C4-2B (cell line): ENCODE results near the gene IGFN1.

ENCODE experiments used
- ZFX ChIP-seq: fragments of 450-650 bp; IDR thresholded peaks from 2 replicates; pipeline ENCODE4 v1.6.1; 2017
- TF ChIP-seq, protein P1 (sequence below): fragments of 450-650 bp; conservative IDR thresholded peaks from 2 replicates; pipeline ENCODE4 v1.5.1; 2017; ENCODE audit warnings: mild to moderate bottlenecking

DNA sequence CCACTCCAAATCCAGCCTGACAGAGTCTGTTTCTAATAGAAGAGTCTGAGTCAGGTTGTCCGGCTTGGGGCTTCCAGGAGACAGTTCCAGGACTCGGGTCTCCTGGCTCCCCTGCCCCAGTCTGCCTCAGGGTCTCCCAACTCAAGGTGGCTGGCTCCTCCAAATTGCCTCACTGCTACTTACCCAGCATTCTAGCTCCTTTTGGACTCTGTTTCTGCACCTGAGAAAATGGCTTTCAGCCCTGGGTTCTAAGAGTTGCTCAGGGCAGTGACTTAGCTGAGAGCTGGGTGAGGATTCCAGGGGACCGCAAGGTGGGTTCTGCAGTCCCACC is 5.5 kb upstream of the IGFN1 start:
- TF ChIP-seq, protein P1, sequence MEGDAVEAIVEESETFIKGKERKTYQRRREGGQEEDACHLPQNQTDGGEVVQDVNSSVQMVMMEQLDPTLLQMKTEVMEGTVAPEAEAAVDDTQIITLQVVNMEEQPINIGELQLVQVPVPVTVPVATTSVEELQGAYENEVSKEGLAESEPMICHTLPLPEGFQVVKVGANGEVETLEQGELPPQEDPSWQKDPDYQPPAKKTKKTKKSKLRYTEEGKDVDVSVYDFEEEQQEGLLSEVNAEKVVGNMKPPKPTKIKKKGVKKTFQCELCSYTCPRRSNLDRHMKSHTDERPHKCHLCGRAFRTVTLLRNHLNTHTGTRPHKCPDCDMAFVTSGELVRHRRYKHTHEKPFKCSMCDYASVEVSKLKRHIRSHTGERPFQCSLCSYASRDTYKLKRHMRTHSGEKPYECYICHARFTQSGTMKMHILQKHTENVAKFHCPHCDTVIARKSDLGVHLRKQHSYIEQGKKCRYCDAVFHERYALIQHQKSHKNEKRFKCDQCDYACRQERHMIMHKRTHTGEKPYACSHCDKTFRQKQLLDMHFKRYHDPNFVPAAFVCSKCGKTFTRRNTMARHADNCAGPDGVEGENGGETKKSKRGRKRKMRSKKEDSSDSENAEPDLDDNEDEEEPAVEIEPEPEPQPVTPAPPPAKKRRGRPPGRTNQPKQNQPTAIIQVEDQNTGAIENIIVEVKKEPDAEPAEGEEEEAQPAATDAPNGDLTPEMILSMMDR: no peak; the same call in 1 of the 2 replicates
- TF ChIP-seq ZFX: no peak
